Measurements from ENCODE around the gene TCOF1.

TCOF1 gene

GRCh38 chr5:150341989-150342388 is 15.5 kb upstream of the TCOF1 start:
- Histone ChIP-seq H3K4me3 (no peak overlapping the region), H3K27ac (no peak overlapping the region)
- DNase-seq (ENCODE audit: low spot score) = no peak
- no peak for TF ChIP-seq CTCF (IDR thresholded peaks at IDR 0.05)

- Histone ChIP-seq H3K4me3 (no peak overlapping the region), H3K27ac (no peak overlapping the region)
- TF ChIP-seq CTCF (IDR thresholded peaks at IDR 0.05) = no peak
- DNase-seq (ENCODE audit: low spot score) = no peak
These were observed 14.9 kb upstream of the TCOF1 start for GRCh38 chr5:150342583-150342982.

GRCh38 chr5:150343994-150344631 is 13.4 kb upstream of the TCOF1 start:
- no peak for DNase-seq (ENCODE audit: low spot score)
- no peak overlapping the region for H3K27ac ChIP-seq
- no peak for TF ChIP-seq CTCF (IDR thresholded peaks at IDR 0.05)
- no peak overlapping the region for H3K4me3 ChIP-seq

GRCh38 chr5:150345716-150346115 is 11.8 kb upstream of the TCOF1 start:
- no peak overlapping the region for H3K27ac ChIP-seq
- TF ChIP-seq CTCF (IDR thresholded peaks at IDR 0.05) = no peak
- no peak for DNase-seq (ENCODE audit: low spot score)
- no peak overlapping the region for H3K4me3 ChIP-seq

- TF ChIP-seq CTCF (IDR thresholded peaks at IDR 0.05) = no peak
- Histone ChIP-seq H3K4me3 (no peak overlapping the region), H3K27ac (no peak overlapping the region)
- DNase-seq (ENCODE audit: low spot score) = no peak
These were observed 10.9 kb upstream of the TCOF1 start for GRCh38 chr5:150346592-150346991.

- no peak overlapping the region for H3K4me3 ChIP-seq
- DNase-seq (ENCODE audit: low spot score) = no peak
- H3K27ac ChIP-seq = no peak overlapping the region
- TF ChIP-seq CTCF (IDR thresholded peaks at IDR 0.05) = no peak
These were observed 10.5 kb upstream of the TCOF1 start for GRCh38 chr5:150347003-150347402.

GRCh38 chr5:150347451-150347850 is 10.0 kb upstream of the TCOF1 start:
- no peak overlapping the region for H3K27ac ChIP-seq
- TF ChIP-seq CTCF (IDR thresholded peaks at IDR 0.05) = no peak
- H3K4me3 ChIP-seq = no peak overlapping the region
- DNase-seq (ENCODE audit: low spot score) = no peak
